ENCODE results near the gene KCTD16. TPM values are rescaled to one million over a fixed set of nuclear protein-coding genes. Genes with fewer than 3 reads are reported as not detected.

Gene KCTD16
- total RNA-seq, 2 donors from 2014 or later = 0.29 to 0.44 TPM

DNA sequence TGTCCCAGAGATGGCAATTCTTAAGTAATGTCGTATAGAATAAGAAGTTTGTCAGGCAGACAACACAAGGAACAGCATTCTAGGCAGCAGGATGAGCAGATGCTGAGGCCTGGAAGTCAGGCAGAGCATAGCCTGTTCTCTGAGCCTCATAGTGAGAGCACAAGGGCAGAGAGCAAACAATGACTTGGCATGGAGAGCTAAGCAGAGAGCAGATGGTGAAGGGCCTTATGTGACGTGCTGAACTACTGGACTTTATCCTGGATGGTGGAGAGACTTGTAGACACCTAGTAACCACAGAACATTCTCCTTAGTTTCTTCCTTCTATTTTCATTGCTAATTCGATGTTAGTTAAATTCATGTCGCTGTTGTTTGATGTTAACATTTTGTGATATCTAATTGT is 60.1 kb downstream of the KCTD16 start:
- Mint-ChIP-seq H3K27ac (no peak overlapping the region), H3K4me3 (no peak overlapping the region), H3K9me3 (no peaks in the 10 kb centered on the region), H3K36me3 (ENCODE audit: low read depth) (no peaks in the 10 kb centered on the region), H3K4me1 (peaks cover 3% of the 10 kb centered on the region), H3K27me3 (ENCODE audit: insufficient read depth) (no peaks in the 10 kb centered on the region)
- no peaks in the 10 kb centered on the region for H3K36me3 ChIP-seq (ENCODE audit: control insufficient read depth, insufficient read depth, low read length)
- no peak overlapping the region for H3K27ac ChIP-seq (ENCODE audit: low read depth, low read length)
- no peak for DNase-seq
- H3K9me3 ChIP-seq (ENCODE audit: control insufficient read depth, low read length) = no peaks in the 10 kb centered on the region
- WGBS, 2 experiments (ENCODE audit: insufficient coverage in 1 of 2, insufficient read length in 1 of 2) = 89% methylated on average over 1 to 4 of the region's 4 CpGs
- no peak overlapping the region for H3K4me3 ChIP-seq (ENCODE audit: low read length)
- TF ChIP-seq, protein P1, sequence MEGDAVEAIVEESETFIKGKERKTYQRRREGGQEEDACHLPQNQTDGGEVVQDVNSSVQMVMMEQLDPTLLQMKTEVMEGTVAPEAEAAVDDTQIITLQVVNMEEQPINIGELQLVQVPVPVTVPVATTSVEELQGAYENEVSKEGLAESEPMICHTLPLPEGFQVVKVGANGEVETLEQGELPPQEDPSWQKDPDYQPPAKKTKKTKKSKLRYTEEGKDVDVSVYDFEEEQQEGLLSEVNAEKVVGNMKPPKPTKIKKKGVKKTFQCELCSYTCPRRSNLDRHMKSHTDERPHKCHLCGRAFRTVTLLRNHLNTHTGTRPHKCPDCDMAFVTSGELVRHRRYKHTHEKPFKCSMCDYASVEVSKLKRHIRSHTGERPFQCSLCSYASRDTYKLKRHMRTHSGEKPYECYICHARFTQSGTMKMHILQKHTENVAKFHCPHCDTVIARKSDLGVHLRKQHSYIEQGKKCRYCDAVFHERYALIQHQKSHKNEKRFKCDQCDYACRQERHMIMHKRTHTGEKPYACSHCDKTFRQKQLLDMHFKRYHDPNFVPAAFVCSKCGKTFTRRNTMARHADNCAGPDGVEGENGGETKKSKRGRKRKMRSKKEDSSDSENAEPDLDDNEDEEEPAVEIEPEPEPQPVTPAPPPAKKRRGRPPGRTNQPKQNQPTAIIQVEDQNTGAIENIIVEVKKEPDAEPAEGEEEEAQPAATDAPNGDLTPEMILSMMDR (conservative IDR thresholded peaks at IDR 0.05) = no peak
- H3K4me1 ChIP-seq (ENCODE audit: control insufficient read depth, insufficient read depth, low read length) = peaks cover 8% of the 10 kb centered on the region
- no peaks in the 10 kb centered on the region for H3K27me3 ChIP-seq (ENCODE audit: control insufficient read depth, insufficient read depth, low read length, poor library complexity, severe bottlenecking)
- no peak overlapping the region for H3K9ac ChIP-seq (ENCODE audit: extremely low read depth, low read length, poor library complexity, severe bottlenecking)

DNA sequence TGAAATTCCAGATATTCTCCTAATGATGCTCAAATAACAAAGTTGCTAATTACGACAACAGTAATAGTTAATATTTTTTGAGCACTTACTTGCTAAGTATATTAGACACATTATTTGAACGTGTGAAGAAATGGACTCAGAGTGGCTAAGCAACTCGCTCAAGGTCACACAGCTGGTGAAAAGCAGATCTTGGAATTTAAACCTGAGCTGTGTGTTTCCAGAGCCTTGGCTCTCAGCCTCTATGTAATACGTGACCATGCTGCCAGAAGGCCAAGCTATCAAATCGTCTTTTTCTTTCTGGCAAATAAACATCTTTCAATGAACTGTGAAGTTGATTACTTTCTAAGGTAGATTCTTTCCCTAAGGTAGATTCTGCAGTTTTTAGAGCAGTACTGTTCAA is 61.6 kb downstream of the KCTD16 start:
- Histone ChIP-seq H3K27ac (ENCODE audit: low read depth, low read length) (no peak overlapping the region), H3K4me1 (ENCODE audit: control insufficient read depth, insufficient read depth, low read length) (peaks cover 8% of the 10 kb centered on the region), H3K9ac (ENCODE audit: extremely low read depth, low read length, poor library complexity, severe bottlenecking) (no peak overlapping the region), H3K36me3 (ENCODE audit: control insufficient read depth, insufficient read depth, low read length) (no peaks in the 10 kb centered on the region), H3K4me3 (ENCODE audit: low read length) (no peak overlapping the region), H3K9me3 (ENCODE audit: control insufficient read depth, low read length) (no peaks in the 10 kb centered on the region), H3K27me3 (ENCODE audit: control insufficient read depth, insufficient read depth, low read length, poor library complexity, severe bottlenecking) (no peaks in the 10 kb centered on the region)
- TF ChIP-seq, protein P1 (conservative IDR thresholded peaks at IDR 0.05) = no peak
- 92 to 94% methylated on average over 3 to 5 of the region's 5 CpGs for WGBS, 2 experiments (ENCODE audit: insufficient coverage in 1 of 2, insufficient read length in 1 of 2)
- H3K9me3 Mint-ChIP-seq = no peaks in the 10 kb centered on the region
- no peaks in the 10 kb centered on the region for H3K36me3 Mint-ChIP-seq (ENCODE audit: low read depth)
- DNase-seq = no peak
- no peak overlapping the region for H3K27ac Mint-ChIP-seq
- H3K27me3 Mint-ChIP-seq (ENCODE audit: insufficient read depth) = no peaks in the 10 kb centered on the region
- H3K4me3 Mint-ChIP-seq = no peak overlapping the region
- no peaks in the 10 kb centered on the region for H3K4me1 Mint-ChIP-seq

DNA sequence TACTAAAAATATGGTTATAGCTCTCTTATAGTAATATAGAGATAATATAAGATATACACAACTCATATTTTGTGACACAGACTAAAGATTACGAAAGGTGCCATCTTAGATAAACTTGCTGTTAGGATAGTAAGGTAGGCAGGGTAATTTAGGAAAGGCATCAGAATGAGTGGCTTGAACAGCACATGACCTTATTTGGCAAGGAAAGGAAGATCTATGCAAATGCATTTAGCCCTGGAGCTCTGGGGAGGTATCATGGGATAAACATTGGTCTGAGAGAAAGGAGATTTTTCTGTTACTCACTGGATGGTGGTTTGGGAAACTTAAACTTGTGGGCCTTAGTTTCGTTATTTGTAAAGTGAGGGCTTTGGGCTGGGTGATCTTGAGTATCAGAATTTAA is 65.8 kb downstream of the KCTD16 start:
- Mint-ChIP-seq H3K27me3 (ENCODE audit: insufficient read depth) (peaks cover 12% of the 10 kb centered on the region), H3K36me3 (ENCODE audit: low read depth) (no peaks in the 10 kb centered on the region), H3K27ac (no peak overlapping the region), H3K4me1 (peaks cover 14% of the 10 kb centered on the region), H3K9me3 (no peaks in the 10 kb centered on the region), H3K4me3 (no peak overlapping the region)
- no peaks in the 10 kb centered on the region for H3K27me3 ChIP-seq (ENCODE audit: control insufficient read depth, insufficient read depth, low read length, poor library complexity, severe bottlenecking)
- no peak overlapping the region for H3K9ac ChIP-seq (ENCODE audit: extremely low read depth, low read length, poor library complexity, severe bottlenecking)
- H3K4me3 ChIP-seq (ENCODE audit: low read length) = no peak overlapping the region
- H3K4me1 ChIP-seq (ENCODE audit: control insufficient read depth, insufficient read depth, low read length) = peaks cover 16% of the 10 kb centered on the region
- TF ChIP-seq, protein P1 (conservative IDR thresholded peaks at IDR 0.05) = no peak
- no peak for DNase-seq
- H3K27ac ChIP-seq (ENCODE audit: low read depth, low read length) = no peak overlapping the region
- WGBS, 2 experiments (ENCODE audit: insufficient coverage in 1 of 2, insufficient read length in 1 of 2) = 90 to 100% methylated on average over 1 to 2 of the region's 2 CpGs
- H3K9me3 ChIP-seq (ENCODE audit: control insufficient read depth, low read length) = no peaks in the 10 kb centered on the region
- no peaks in the 10 kb centered on the region for H3K36me3 ChIP-seq (ENCODE audit: control insufficient read depth, insufficient read depth, low read length)

All from endodermal cell (in vitro differentiated cells).